ENCODE measurements around the gene KLHDC9. TPM values are rescaled to one million over a fixed set of nuclear protein-coding genes. Genes with fewer than 3 reads are reported as not detected.
A peak's percentile ranks its signal among the peaks of the same experiment; 100 is the strongest.

The KLHDC9 gene
- total and polyA plus RNA-seq, 9 of the 15 experiments (the other 6 are each of a cell fraction or from before 2014, with no cell fraction given): not detected

GRCh38 chr1:161139766-161140165, 41.6 kb downstream of the KLHDC9 start:
- Histone ChIP-seq H3K27ac (ENCODE audit: extremely low read depth, low read depth, low read length) (no peak overlapping the region), H2AFZ (ENCODE audit: low read depth, low read length) (no peak overlapping the region), H4K20me1 (replicated peaks; ENCODE audit: control insufficient read depth, insufficient read depth, low read length) (no peaks in the 10 kb centered on the region), H3K4me1 (replicated peaks in 1 of 2; ENCODE audit: control insufficient read depth in 2 of 2, insufficient read depth in 2 of 2, low read length in 2 of 2) (peaks cover 0 to 4% of the 10 kb centered on the region in 2 experiments; a peak in 3 of 5 replicates), H3K9ac (ENCODE audit: insufficient read depth in 1 of 2, low read depth in 2 of 2, low read length in 2 of 2) (no peak overlapping the region), H3K27me3 (ENCODE audit: control insufficient read depth in 2 of 2, insufficient read depth in 2 of 2, low read length in 2 of 2) (no peaks in the 10 kb centered on the region), H3K9me1 (ENCODE audit: control insufficient read depth, insufficient read depth, low read length) (no peaks in the 10 kb centered on the region), H3K4me2 (ENCODE audit: insufficient read depth, low read length) (no peak overlapping the region), H3K9me3 (replicated peaks; ENCODE audit: control insufficient read depth, insufficient read depth, low read depth, low read length) (no peaks in the 10 kb centered on the region), H3K4me3 (no peak overlapping the region), H3K79me2 (ENCODE audit: control insufficient read depth, insufficient read depth, low read length) (peaks cover 4% of the 10 kb centered on the region; the same call in 1 of the 3 replicates), H3K36me3 (ENCODE audit: control insufficient read depth, insufficient read depth, low read length) (peaks cover 2% of the 10 kb centered on the region; the same call in 1 of the 3 replicates)
- FAIRE-seq (peak; percentile 76), ATAC-seq (peak; percentile 88), DNase-seq (ENCODE audit: extremely low read depth in 1 of 4, low spot score in 3 of 4) (peak in 3 of 4 experiments; percentile 43 to 68 (median 60))
- CTCF ChIA-PET (ENCODE audit: low intra/inter-chr PET ratio): interaction anchor here (0.7 to 2.2 kb wide), 4 partner anchors 68 to 414 kb away, joined by 3 to 15 read pairs (median 6); no protein-coding TSS in a partner anchor
- POLR2A ChIA-PET: interaction anchor here (0.6 to 1.7 kb wide), 2 partner anchors 14 to 93 kb away, joined by 3 to 8 read pairs; partner anchors contain the start of gene UFC1
- BruUV-seq (replicated peaks): no TSS peak
- in situ Hi-C loops (cut with MboI): no loop called here
- intact Hi-C loops (cut with micrococcal nuclease): loop anchor here (1.0 to 10.0 kb wide), 5 partner anchors 38 to 415 kb away; partner anchors contain the start of gene B4GALT3
- WGBS (ENCODE audit: insufficient coverage, low coverage, missing lambda C conversion rate): 57% methylated on average over 1 of the region's 1 CpG
- TF ChIP-seq RAD21 (CRISPR knock-in tag; conservative IDR thresholded peaks at IDR 0.05 in 1 of 2, IDR thresholded peaks at IDR 0.05 in 1 of 2) (peak; percentile 65 to 75), CTCF (IDR thresholded peaks at IDR 0.05 in 2 of 3, conservative IDR thresholded peaks at IDR 0.05 in 1 of 3; ENCODE audit: insufficient read depth in 2 of 3, low read depth in 1 of 3, low read length in 3 of 3) (peak; percentile 55 to 85 (median 59); a peak in 5 of 6 replicates), DEAF1 (CRISPR knock-in tag; IDR thresholded peaks at IDR 0.05) (peak; percentile 57), ATF1 (CRISPR knock-in tag; IDR thresholded peaks at IDR 0.05) (no peak), ATF1 (tag; IDR thresholded peaks at IDR 0.05) (no peak), ARID3A (IDR thresholded peaks at IDR 0.05; ENCODE audit: borderline replicate concordance, low read depth, low read length) (0 out of 2 replicates have a peak, but pooled peaks have one; percentile 46), SMC3 (conservative IDR thresholded peaks at IDR 0.05; ENCODE audit: insufficient read depth, low read depth, low read length) (peak; percentile 30; the same call in 1 of the 2 replicates), ZNF699 (CRISPR knock-in tag; IDR thresholded peaks at IDR 0.05; ENCODE audit: insufficient replicate concordance) (no peak), PTRF (tag; IDR thresholded peaks at IDR 0.05) (no peak)

All from K562 (cell line).